ENCODE data around the gene GDF3.
"Not testable (repeated sequence)": the region's sequence is repeated elsewhere in the genome, so short reads cannot be mapped to it uniquely, and the experiment has no call there.

GDF3 gene

DNA sequence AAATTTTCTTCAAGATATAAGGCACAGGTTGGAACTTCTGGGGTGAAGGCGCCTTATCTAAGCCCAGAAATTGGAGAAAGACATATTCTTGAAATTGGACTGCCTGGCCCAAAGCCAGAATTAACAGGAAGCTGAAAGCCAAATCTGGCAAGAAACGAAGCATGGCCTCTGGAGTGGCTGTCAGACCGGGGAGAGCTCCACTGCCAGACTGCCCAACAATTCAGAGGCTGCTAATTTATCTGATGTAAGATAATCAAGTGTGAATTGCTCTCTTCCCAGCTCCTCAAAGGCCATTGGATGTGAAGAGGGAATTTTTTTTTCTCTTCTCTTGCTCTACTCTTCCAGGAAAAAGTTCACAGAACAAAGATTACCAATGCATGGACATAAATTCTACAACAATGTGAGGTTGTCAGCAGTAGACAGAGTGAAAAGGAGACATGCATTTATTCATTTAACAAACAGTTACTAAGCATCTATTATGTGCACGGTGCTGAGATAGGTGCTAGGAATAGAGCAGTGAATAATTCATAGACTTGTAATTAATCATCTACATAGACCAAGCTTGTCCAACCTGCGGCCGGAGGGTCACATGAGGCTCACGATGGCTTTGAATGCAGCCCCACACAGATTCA, at the start of gene GDF3:
Gene GDF3, minus strand, starts transcription at position 210 of the 632 bp plus-strand sequence. Its CDS starts 47 bp downstream, at position 163.
- no peak for DNase-seq (ENCODE audit: low spot score)

DNA sequence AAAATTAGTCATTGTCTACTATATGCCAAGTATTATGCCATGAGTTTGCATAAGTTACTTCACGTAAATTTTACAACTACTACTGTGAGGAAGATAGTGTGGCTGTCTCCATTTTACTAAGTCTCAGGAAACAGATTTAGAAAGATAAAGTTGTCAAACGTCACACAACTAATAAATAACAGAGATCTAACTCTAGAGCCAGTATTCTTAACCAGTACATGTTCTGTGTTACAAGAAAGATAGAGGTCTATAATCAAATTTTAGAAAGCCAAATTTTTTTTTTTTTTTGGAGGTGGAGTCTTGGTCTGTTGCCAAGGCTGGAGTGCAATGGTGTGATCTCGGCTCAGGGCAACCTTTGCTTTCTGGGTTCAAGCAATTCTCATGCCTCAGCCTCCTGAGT, 37.4 kb upstream of the GDF3 start:
- no peak for DNase-seq (ENCODE audit: low spot score)

- DNase-seq (ENCODE audit: low spot score) = no peak
These were observed 35.9 kb upstream of the GDF3 start for GRCh38 chr12:7731486-7731885.

DNA sequence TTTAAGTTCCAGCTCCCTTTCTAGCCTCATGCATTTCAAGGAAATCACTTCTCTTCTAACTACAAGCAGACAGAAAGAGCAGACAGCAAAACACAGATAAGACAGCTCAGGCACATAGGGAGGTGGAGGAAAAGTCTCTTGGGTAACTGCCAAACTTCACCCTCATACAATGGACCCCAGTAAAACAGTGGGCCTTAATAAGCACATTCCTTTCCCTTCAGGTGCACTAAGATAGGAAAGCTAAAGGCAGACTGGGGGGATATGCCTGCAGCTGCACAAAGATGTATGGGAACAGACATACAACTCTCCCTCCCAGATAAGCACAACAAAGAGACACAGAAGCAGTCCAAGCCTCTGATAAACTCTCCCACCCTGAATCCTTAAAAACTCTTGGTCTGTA, 35.4 kb upstream of the GDF3 start:
- DNase-seq (ENCODE audit: low spot score) = not testable (repeated sequence)

DNA sequence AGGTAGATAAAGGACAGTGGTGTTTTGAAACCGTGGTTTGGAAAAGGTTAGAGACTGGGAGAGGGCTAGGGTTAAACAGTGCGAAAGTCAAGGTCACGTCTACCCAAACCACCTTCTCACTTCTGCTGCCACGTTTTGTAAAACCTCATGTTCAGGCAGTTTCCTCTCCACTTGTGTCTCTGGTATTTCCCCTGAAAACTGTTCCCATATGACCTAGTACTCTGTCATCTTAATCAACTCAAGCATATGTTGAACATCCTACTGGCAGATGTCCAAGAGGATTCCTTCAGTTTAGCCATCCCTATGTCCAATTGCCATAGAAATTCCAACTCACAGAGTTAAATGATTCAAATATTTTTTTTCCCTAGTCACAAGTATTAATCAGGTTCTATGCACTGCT, 34.2 kb upstream of the GDF3 start:
- no peak for DNase-seq (ENCODE audit: low spot score)

- DNase-seq (ENCODE audit: low spot score) = no peak
These were observed 28.4 kb upstream of the GDF3 start for GRCh38 chr12:7723926-7724325.

- DNase-seq (ENCODE audit: low spot score) = no peak
These were observed 24.6 kb upstream of the GDF3 start for GRCh38 chr12:7719946-7720730.

GRCh38 chr12:7716381-7716780, 20.8 kb upstream of the GDF3 start:
- no peak for DNase-seq (ENCODE audit: low spot score)

- no peak for DNase-seq (ENCODE audit: low spot score)
These were observed 17.4 kb upstream of the GDF3 start for GRCh38 chr12:7712841-7713442.

GRCh38 chr12:7711133-7711532, 15.6 kb upstream of the GDF3 start, which contains the start of gene DPPA3:
Gene DPPA3 (plus strand): TSS chr12:7711433. CDS start chr12:7711571, 138 bp downstream.
- no peak for DNase-seq (ENCODE audit: low spot score)

- DNase-seq (ENCODE audit: low spot score) = no peak
These were observed 14.5 kb upstream of the GDF3 start for GRCh38 chr12:7709969-7710675.

DNA sequence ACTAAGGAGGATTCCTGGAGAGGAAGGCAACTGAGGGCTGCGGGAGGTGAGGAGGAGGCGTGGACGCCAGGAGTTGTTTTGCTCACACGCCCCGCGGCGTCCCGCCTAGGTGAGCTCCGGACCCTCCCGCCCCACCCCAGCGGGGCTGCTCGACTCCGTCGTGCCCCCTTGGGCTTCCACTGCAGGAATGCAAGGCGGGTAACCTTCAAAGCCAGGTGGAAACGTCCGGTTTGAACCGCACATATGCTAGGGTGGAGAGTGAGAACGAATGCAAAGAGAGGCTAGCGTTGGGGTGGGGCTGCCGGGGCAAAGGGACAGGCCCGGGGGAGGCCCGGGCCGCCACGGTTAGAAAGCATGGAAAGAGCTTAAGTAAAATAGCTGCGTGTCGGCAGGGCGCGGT, 10.3 kb upstream of the GDF3 start:
- DNase-seq (ENCODE audit: low spot score) = no peak

GRCh38 chr12:7695237-7695560, 376 bp downstream of the GDF3 start:
- no peak for DNase-seq (ENCODE audit: low spot score)

DNA sequence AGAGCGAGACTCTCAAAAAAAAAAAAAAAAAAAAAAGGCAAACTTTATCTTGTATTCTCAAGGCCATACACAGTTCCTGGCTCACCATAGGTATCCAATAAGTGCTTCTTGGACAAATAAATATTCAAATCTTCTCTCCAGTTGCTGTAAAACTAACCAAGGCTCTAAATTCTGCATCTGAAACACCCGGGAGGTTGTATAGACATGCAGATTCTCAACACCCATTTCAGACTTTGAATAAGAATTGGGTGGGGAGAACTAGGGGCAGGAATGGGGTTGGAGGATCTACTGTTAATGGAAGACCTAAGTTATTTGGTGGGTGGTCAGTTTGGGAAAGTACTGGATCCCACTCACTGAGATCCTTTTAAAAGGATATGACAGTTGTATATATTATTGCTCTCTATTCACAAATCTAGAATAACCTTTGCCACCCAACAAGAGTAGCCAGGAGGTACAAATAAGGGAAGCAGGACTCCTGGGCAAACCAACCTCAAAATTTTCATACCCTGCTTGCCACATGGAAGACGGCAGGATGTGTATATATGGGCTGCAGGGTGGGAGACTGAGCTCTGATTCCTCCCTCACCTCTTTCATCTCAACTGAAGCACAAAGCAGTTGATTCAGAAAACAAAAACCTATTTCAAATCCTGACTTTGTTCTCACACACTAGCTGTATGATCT, 879 bp downstream of the GDF3 start:
- no peak for DNase-seq (ENCODE audit: low spot score)

GRCh38 chr12:7693793-7694192, 1.8 kb downstream of the GDF3 start:
- DNase-seq (ENCODE audit: low spot score) = no peak

GRCh38 chr12:7681535-7681934, 14.0 kb downstream of the GDF3 start:
- DNase-seq (ENCODE audit: low spot score) = no peak

DNA sequence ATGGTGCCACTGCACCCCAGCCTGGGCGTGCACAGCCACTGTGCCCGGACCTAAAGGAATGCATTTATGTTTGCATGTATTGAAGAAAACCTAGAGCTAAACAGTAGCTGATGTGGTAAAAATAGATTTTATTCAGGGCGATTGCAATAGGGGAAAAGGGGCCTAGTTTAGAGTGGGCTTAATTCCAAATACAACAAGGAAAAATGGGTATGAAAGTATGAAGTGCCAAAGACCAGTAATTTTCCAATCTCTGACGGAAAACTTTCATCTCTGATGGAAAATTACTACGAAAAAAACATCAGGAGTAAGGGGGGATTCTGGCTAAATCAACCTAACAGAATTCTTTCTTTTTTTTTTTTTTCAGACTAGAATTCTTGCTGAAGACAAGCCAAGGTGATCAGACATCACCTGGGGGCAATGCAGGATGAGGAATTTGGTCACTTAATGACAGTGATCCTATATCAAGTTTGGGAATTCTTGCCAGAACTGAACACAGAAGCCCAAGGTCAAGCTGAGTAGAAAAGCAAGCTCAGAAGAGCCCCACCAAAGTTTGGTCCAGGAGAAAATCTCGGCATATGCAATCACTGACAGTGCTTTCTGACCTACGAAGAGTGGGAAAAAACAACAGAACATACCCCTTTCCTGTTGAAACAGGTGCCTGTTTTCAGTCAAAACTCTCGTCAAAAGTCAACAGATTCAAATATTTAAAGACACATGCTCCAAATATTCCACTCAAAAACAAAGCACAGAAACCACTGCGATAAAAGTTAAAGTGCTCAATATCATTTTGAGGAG, 16.1 kb downstream of the GDF3 start:
- DNase-seq (ENCODE audit: low spot score) = no peak

GRCh38 chr12:7678744-7679143, 16.8 kb downstream of the GDF3 start:
- DNase-seq (ENCODE audit: low spot score) = no peak

DNA sequence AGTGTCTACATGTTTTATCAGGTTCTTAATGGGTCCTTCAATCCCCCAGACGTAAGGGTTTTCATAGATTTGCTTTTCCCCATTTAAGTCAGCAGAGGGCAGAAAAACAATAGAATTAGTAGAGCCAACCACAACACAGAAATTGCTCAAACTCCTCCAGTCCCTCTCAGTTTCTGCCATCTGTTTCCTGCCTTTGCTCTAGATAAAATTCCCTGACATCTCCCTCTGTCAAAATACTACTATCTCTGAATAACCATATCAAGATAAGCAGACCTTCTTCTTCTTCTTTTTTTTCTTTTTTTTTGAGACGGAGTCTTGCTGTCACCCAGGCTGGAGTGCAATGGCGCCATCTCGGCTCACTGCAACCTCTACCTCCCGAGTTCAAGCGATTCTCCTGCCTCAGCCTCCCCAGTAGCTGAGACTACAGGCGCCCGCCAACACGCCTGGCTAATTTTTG, 18.1 kb downstream of the GDF3 start:
- DNase-seq (ENCODE audit: low spot score) = not testable (repeated sequence)

DNA sequence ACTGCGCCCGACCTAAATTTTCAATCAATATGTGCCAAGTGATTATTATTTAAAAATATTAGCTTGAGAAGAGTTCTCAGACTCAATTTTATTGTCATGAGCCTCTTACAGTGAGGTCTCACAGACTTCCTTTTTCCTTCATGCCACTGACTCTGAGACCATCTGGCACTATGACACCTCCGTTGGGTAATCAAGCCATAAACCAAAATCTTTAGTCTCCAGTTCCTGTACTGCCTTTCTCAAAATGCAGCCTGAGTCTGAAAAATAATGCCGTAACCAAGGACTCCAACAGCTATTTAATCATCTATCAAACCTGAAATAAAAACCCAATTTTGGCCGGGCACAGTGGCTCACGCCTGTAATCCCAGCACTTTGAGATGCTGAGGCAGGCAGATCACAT, 20.1 kb downstream of the GDF3 start:
- DNase-seq (ENCODE audit: low spot score) = not testable (repeated sequence)

- no peak for DNase-seq (ENCODE audit: low spot score)
These were observed 27.4 kb downstream of the GDF3 start for GRCh38 chr12:7668171-7668570.
